ENCODE measurements around the gene KLHDC2. TPM values are rescaled to one million over a fixed set of nuclear protein-coding genes. Genes with fewer than 3 reads are reported as not detected.
"Not testable (repeated sequence)": the region's sequence is repeated elsewhere in the genome, so short reads cannot be mapped to it uniquely, and the experiment has no call there.

The KLHDC2 gene
- total RNA-seq, 1 donor from 2014 or later = 48.7 TPM

GRCh38 chr14:49783394-49784014 is 15.6 kb downstream of the KLHDC2 start:
- H3K36me3 Mint-ChIP-seq (ENCODE audit: unreplicated experiment) = no peaks in the 10 kb centered on the region

GRCh38 chr14:49786315-49786714 is 18.4 kb downstream of the KLHDC2 start:
- no peaks in the 10 kb centered on the region for H3K27me3 Mint-ChIP-seq (ENCODE audit: unreplicated experiment)
- H3K4me3 Mint-ChIP-seq (ENCODE audit: unreplicated experiment) = no peak overlapping the region
- peaks cover 2% of the 10 kb centered on the region for H3K9me3 Mint-ChIP-seq (ENCODE audit: unreplicated experiment)
- TF ChIP-seq, protein P1, sequence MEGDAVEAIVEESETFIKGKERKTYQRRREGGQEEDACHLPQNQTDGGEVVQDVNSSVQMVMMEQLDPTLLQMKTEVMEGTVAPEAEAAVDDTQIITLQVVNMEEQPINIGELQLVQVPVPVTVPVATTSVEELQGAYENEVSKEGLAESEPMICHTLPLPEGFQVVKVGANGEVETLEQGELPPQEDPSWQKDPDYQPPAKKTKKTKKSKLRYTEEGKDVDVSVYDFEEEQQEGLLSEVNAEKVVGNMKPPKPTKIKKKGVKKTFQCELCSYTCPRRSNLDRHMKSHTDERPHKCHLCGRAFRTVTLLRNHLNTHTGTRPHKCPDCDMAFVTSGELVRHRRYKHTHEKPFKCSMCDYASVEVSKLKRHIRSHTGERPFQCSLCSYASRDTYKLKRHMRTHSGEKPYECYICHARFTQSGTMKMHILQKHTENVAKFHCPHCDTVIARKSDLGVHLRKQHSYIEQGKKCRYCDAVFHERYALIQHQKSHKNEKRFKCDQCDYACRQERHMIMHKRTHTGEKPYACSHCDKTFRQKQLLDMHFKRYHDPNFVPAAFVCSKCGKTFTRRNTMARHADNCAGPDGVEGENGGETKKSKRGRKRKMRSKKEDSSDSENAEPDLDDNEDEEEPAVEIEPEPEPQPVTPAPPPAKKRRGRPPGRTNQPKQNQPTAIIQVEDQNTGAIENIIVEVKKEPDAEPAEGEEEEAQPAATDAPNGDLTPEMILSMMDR (IDR thresholded peaks at IDR 0.05; ENCODE audit: partially characterized antibody, unreplicated experiment) = no peak
- DNase-seq = no peak
- H3K27ac Mint-ChIP-seq (ENCODE audit: unreplicated experiment) = no peak overlapping the region
- H3K36me3 Mint-ChIP-seq (ENCODE audit: unreplicated experiment) = no peaks in the 10 kb centered on the region
- no peaks in the 10 kb centered on the region for H3K4me1 Mint-ChIP-seq (ENCODE audit: low read depth, unreplicated experiment)

More at GRCh38 chr14:49783394-49784014, 15.6 kb downstream of the KLHDC2 start:
- H3K4me3 Mint-ChIP-seq (ENCODE audit: unreplicated experiment) = no peak overlapping the region
- DNase-seq = no peak
- no peaks in the 10 kb centered on the region for H3K27me3 Mint-ChIP-seq (ENCODE audit: unreplicated experiment)
- no peak overlapping the region for H3K27ac Mint-ChIP-seq (ENCODE audit: unreplicated experiment)
- TF ChIP-seq, protein P1 (IDR thresholded peaks at IDR 0.05; ENCODE audit: partially characterized antibody, unreplicated experiment) = no peak
- H3K4me1 Mint-ChIP-seq (ENCODE audit: low read depth, unreplicated experiment) = no peaks in the 10 kb centered on the region
- peaks cover 2% of the 10 kb centered on the region for H3K9me3 Mint-ChIP-seq (ENCODE audit: unreplicated experiment)

- Mint-ChIP-seq H3K27me3 (ENCODE audit: unreplicated experiment) (no peaks in the 10 kb centered on the region), H3K9me3 (ENCODE audit: unreplicated experiment) (no peaks in the 10 kb centered on the region), H3K4me1 (ENCODE audit: low read depth, unreplicated experiment) (no peaks in the 10 kb centered on the region), H3K36me3 (ENCODE audit: unreplicated experiment) (no peaks in the 10 kb centered on the region), H3K4me3 (ENCODE audit: unreplicated experiment) (no peak overlapping the region), H3K27ac (ENCODE audit: unreplicated experiment) (no peak overlapping the region)
- TF ChIP-seq, protein P1 (IDR thresholded peaks at IDR 0.05; ENCODE audit: partially characterized antibody, unreplicated experiment) = no peak
- no peak for DNase-seq
Measured at GRCh38 chr14:49792618-49793017, 24.7 kb downstream of the KLHDC2 start.

DNA sequence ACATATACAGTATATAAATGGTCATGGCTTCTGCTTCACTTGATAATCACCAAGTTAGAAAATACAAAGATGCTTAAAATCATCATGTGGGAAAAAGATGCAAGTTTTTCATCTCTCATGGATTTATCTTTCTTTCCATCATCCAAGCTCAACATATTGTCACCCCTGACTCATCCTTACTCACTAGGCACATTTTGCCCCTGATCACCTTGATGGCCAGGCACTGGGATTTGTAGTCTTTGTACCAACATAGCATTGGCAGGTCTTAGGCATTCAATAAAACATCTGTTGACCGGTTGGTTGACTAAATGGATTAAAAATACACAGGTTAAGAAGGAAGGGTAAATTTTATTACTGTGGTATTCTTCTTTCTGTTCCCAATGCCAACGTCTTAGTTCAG is 28.1 kb downstream of the KLHDC2 start:
- H3K36me3 Mint-ChIP-seq (ENCODE audit: unreplicated experiment) = no peaks in the 10 kb centered on the region
- no peak overlapping the region for H3K27ac Mint-ChIP-seq (ENCODE audit: unreplicated experiment)

DNA sequence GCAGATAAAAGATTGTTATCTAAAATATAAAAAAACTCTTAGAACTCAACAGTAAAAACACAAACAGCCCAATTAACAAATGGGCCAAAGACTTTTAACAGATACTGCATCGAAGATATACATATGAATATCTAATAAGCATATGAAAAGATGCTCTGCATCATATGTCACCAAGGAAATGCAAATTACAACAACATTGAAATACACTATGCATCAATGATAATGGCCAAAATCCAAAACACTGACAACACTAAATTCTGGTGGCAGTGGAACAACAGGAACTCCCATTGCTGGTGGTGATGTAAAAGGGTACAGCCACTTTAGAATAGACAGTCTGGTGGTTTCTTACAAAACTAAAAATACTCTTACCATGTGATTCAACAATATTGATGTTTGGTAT is 40.8 kb downstream of the KLHDC2 start:
- Mint-ChIP-seq H3K9me3 (ENCODE audit: unreplicated experiment) (no peaks in the 10 kb centered on the region), H3K36me3 (ENCODE audit: unreplicated experiment) (peaks cover 11% of the 10 kb centered on the region), H3K27ac (ENCODE audit: unreplicated experiment) (no peak overlapping the region), H3K4me1 (ENCODE audit: low read depth, unreplicated experiment) (no peaks in the 10 kb centered on the region), H3K27me3 (ENCODE audit: unreplicated experiment) (no peaks in the 10 kb centered on the region), H3K4me3 (ENCODE audit: unreplicated experiment) (no peak overlapping the region)
- TF ChIP-seq, protein P1 (IDR thresholded peaks at IDR 0.05; ENCODE audit: partially characterized antibody, unreplicated experiment) = no peak
- no peak for DNase-seq

More for the DNA sequence above, 28.1 kb downstream of the KLHDC2 start:
- DNase-seq = no peak
- H3K9me3 Mint-ChIP-seq (ENCODE audit: unreplicated experiment) = no peaks in the 10 kb centered on the region
- no peaks in the 10 kb centered on the region for H3K4me1 Mint-ChIP-seq (ENCODE audit: low read depth, unreplicated experiment)
- H3K4me3 Mint-ChIP-seq (ENCODE audit: unreplicated experiment) = no peak overlapping the region
- TF ChIP-seq, protein P1 (IDR thresholded peaks at IDR 0.05; ENCODE audit: partially characterized antibody, unreplicated experiment) = no peak
- no peaks in the 10 kb centered on the region for H3K27me3 Mint-ChIP-seq (ENCODE audit: unreplicated experiment)

- H3K36me3 Mint-ChIP-seq (ENCODE audit: unreplicated experiment) = peaks cover 24% of the 10 kb centered on the region
- H3K4me1 Mint-ChIP-seq (ENCODE audit: low read depth, unreplicated experiment); H3K27me3 Mint-ChIP-seq (ENCODE audit: unreplicated experiment); DNase-seq; H3K9me3 Mint-ChIP-seq (ENCODE audit: unreplicated experiment); H3K4me3 Mint-ChIP-seq (ENCODE audit: unreplicated experiment): not testable (repeated sequence)
- H3K27ac Mint-ChIP-seq (ENCODE audit: unreplicated experiment) = peak overlapping the region; percentile 33
Measured at GRCh38 chr14:49816118-49816517, 48.2 kb downstream of the KLHDC2 start.

Data from glutamatergic neuron (in vitro differentiated cells).